Measurements from ENCODE around the gene TAGAP. TPM values are rescaled to one million over a fixed set of nuclear protein-coding genes. Genes with fewer than 3 reads are reported as not detected.

TAGAP gene
- total RNA-seq, 1 experiment from 2014 or later, result 0.22 TPM

GRCh38 chr6:159086033-159086618 is 41.3 kb upstream of the TAGAP start (continued):
- no peak for TF ChIP-seq AR (CRISPR knock-in tag; IDR thresholded peaks at IDR 0.05)
- TF ChIP-seq SOX15 (CRISPR knock-in tag; IDR thresholded peaks at IDR 0.05), result no peak
- no peak for TF ChIP-seq ZNF532 (CRISPR knock-in tag; IDR thresholded peaks at IDR 0.05; ENCODE audit: borderline replicate concordance)
- no peak for TF ChIP-seq ZNF512 (CRISPR knock-in tag; IDR thresholded peaks at IDR 0.05; ENCODE audit: borderline replicate concordance)
- TF ChIP-seq ESRRA (CRISPR knock-in tag; IDR thresholded peaks at IDR 0.05; ENCODE audit: borderline replicate concordance), result no peak
- TF ChIP-seq SMAD4 (CRISPR knock-in tag; IDR thresholded peaks at IDR 0.05), result no peak

GRCh38 chr6:159085396-159085895 is 40.7 kb upstream of the TAGAP start:
- TF ChIP-seq GTF2I (CRISPR knock-in tag; conservative IDR thresholded peaks at IDR 0.05) (no peak), NFE2L1 (CRISPR knock-in tag; IDR thresholded peaks at IDR 0.05) (no peak), CTCF (IDR thresholded peaks at IDR 0.05) (no peak), AFF4 (CRISPR knock-in tag; IDR thresholded peaks at IDR 0.05; ENCODE audit: borderline replicate concordance) (no peak), CBFB (CRISPR knock-in tag; IDR thresholded peaks at IDR 0.05; ENCODE audit: low read depth) (no peak), ZNF317 (CRISPR knock-in tag; IDR thresholded peaks at IDR 0.05; ENCODE audit: borderline replicate concordance, low read depth) (no peak)
- DNase-seq (ENCODE audit: low spot score), result no peak
- Mint-ChIP-seq H3K4me1 (peaks cover 5% of the 10 kb centered on the region), H3K9me3 (no peaks in the 10 kb centered on the region), H3K36me3 (no peaks in the 10 kb centered on the region), H3K27ac (no peak overlapping the region), H3K27me3 (ENCODE audit: low read depth) (no peaks in the 10 kb centered on the region), H3K4me3 (no peak overlapping the region)
- no peak for ATAC-seq
- CTCF ChIA-PET, result interaction anchor here (1.1 to 1.6 kb wide), 2 partner anchors 19 to 24 kb away, joined by 5 to 6 read pairs; no protein-coding TSS in a partner anchor
- POLR2A ChIA-PET, result no interaction called here

Data from WTC11 (cell line).